ENCODE results near the gene ZNF835.

GRCh38 chr19:56718231-56718630 is 46.7 kb upstream of the ZNF835 start:
- TF ChIP-seq CTCF (IDR thresholded peaks at IDR 0.05) (no peak), NFE2L2 (conservative IDR thresholded peaks at IDR 0.05; ENCODE audit: low read length) (no peak), JUNB (IDR thresholded peaks at IDR 0.05) (no peak), EP300 (IDR thresholded peaks at IDR 0.05) (no peak), E2F6 (IDR thresholded peaks at IDR 0.05; ENCODE audit: borderline replicate concordance, low read depth) (no peak), MAX (IDR thresholded peaks at IDR 0.05) (no peak), POLR2A (IDR thresholded peaks at IDR 0.05; ENCODE audit: low read length) (no peak), REST (IDR thresholded peaks at IDR 0.05) (no peak)
